Natural killer cell (primary cell): ENCODE data around the gene SNRNP70. TPM values are rescaled to one million over a fixed set of nuclear protein-coding genes. Genes with fewer than 3 reads are reported as not detected.
A peak's percentile ranks its signal among the peaks of the same experiment; 100 is the strongest.

Source experiments
- ATAC-seq, 3 donors: fragments of 150-1000 bp in 2 of 3; fragments of 200-7000 bp in 1 of 3; cut with Tn5 transposase; 1 replicate in 1 of 3; 2 replicates in 2 of 3; pipeline ENCODE4 v1.10.0; 2021; ENCODE audit warnings: mild to moderate bottlenecking in 2 of 3, moderate library complexity in 2 of 3
- DNase-seq, 2 donors: peaks; one replicate each; pipeline versions ENCODE4 v3.0.0 to v3.0.0-alpha.2; 2013 to 2021; ENCODE audit warnings: mixed read lengths in 1 of 2
- H3K27ac ChIP-seq: one replicate; pipeline ENCODE4 v1.5.1; 2013; ENCODE audit warnings: mild to moderate bottlenecking, low read length
- H3K27me3 ChIP-seq: one replicate; pipeline ENCODE4 v1.6.1; 2013; ENCODE audit warnings: low read length; ENCODE audit not compliant: control insufficient read depth, insufficient read depth
- H3K36me3 ChIP-seq: one replicate; pipeline ENCODE4 v1.6.1; 2013; ENCODE audit warnings: low read length; ENCODE audit not compliant: control insufficient read depth, insufficient read depth
- H3K4me1 ChIP-seq: one replicate; pipeline ENCODE4 v1.6.1; 2013; ENCODE audit warnings: low read length; ENCODE audit not compliant: control insufficient read depth, insufficient read depth
- H3K4me3 ChIP-seq: one replicate; pipeline ENCODE4 v1.5.1; 2013; ENCODE audit warnings: low read length
- H3K9me3 ChIP-seq: one replicate; pipeline ENCODE4 v1.6.1; 2013; ENCODE audit warnings: low read length; ENCODE audit not compliant: control insufficient read depth, insufficient read depth
- H3K27ac Mint-ChIP-seq, 2 donors: one replicate each; pipeline ENCODE4 v1.8.0; 2022; ENCODE audit warnings: mild to moderate bottlenecking in 2 of 2, mixed read lengths in 2 of 2, moderate library complexity in 1 of 2
- H3K27me3 Mint-ChIP-seq, 2 donors: one replicate each; pipeline ENCODE4 v1.8.0; 2022; ENCODE audit warnings: low read depth in 2 of 2, mixed read lengths in 2 of 2
- H3K36me3 Mint-ChIP-seq: one replicate; pipeline ENCODE4 v1.8.0; 2022; ENCODE audit warnings: mixed read lengths
- H3K4me1 Mint-ChIP-seq, 2 donors: one replicate each; pipeline ENCODE4 v1.8.0; 2022; ENCODE audit warnings: mixed read lengths in 2 of 2
- H3K4me3 Mint-ChIP-seq: one replicate; pipeline ENCODE4 v1.8.0; 2022; ENCODE audit warnings: mild to moderate bottlenecking, moderate library complexity, mixed read lengths
- H3K9me3 Mint-ChIP-seq, 2 donors: one replicate each; pipeline ENCODE4 v1.8.0; 2022; ENCODE audit warnings: mixed read lengths in 2 of 2
- CTCF ChIP-seq: fragments of 200-600 bp; IDR thresholded peaks from one replicate; pipeline ENCODE4 v1.8.0; 2022; ENCODE audit warnings: antibody characterized with exemption
- WGBS: methylation state at CpG from one replicate; pipeline ENCODE4 v1.1.7; 2013; ENCODE audit warnings: missing lambda C conversion rate; ENCODE audit not compliant: insufficient coverage; 5-methylcytosine and 5-hydroxymethylcytosine counted together
- intact Hi-C: fragments of 100-400 bp; cut with micrococcal nuclease; formaldehyde crosslinking; loops from one replicate; pipeline ENCODE4 v1.14.2; 2022
- total RNA-seq, 4 donors: library from RNA; stranded (reverse); fragments of 120-200 nt in 1 of 4; gene quantifications; one replicate each; pipeline versions ENCODE4 v1.2.3 to v1.2.4, GENCODE V29; 2013 to 2022

The SNRNP70 gene
- total RNA-seq, 3 donors from 2014 or later (not counting 1 experiment from before 2014, with no cell fraction given) = 244 to 312 (median 299) TPM

GRCh38 chr19:49109051-49109450 is 23.8 kb downstream of the SNRNP70 start:
- Mint-ChIP-seq H3K36me3 (peaks cover 11% of the 10 kb centered on the region), H3K4me3 (no peak overlapping the region), H3K27ac (no peak overlapping the region), H3K9me3 (no peaks in the 10 kb centered on the region), H3K27me3 (no peaks in the 10 kb centered on the region), H3K4me1 (peaks cover 19 to 31% of the 10 kb centered on the region in 2 donors)
- ATAC-seq = no peak
- H3K9me3 ChIP-seq = no peaks in the 10 kb centered on the region
- intact Hi-C loops = no loop called here
- no peak overlapping the region for H3K27ac ChIP-seq
- no peak for DNase-seq
- H3K27me3 ChIP-seq = no peaks in the 10 kb centered on the region
- 94% methylated on average over 5 of the region's 5 CpGs for WGBS
- peaks cover 10% of the 10 kb centered on the region for H3K4me1 ChIP-seq
- peaks cover 34% of the 10 kb centered on the region for H3K36me3 ChIP-seq
- no peak for TF ChIP-seq CTCF
- H3K4me3 ChIP-seq = no peak overlapping the region

GRCh38 chr19:49109569-49110233 is 24.4 kb downstream of the SNRNP70 start:
- intact Hi-C loops = no loop called here
- ATAC-seq = no peak
- Mint-ChIP-seq H3K27ac (no peak overlapping the region), H3K4me1 (peaks cover 19 to 32% of the 10 kb centered on the region in 2 donors), H3K27me3 (no peaks in the 10 kb centered on the region), H3K36me3 (peaks cover 11% of the 10 kb centered on the region), H3K4me3 (no peak overlapping the region), H3K9me3 (no peaks in the 10 kb centered on the region)
- H3K36me3 ChIP-seq = peaks cover 30% of the 10 kb centered on the region
- no peaks in the 10 kb centered on the region for H3K9me3 ChIP-seq
- TF ChIP-seq CTCF = no peak
- WGBS = 97% methylated on average over 8 of the region's 8 CpGs
- DNase-seq = no peak
- no peaks in the 10 kb centered on the region for H3K27me3 ChIP-seq
- H3K4me3 ChIP-seq = no peak overlapping the region
- H3K4me1 ChIP-seq = peaks cover 12% of the 10 kb centered on the region
- no peak overlapping the region for H3K27ac ChIP-seq

GRCh38 chr19:49110567-49110966 is 25.3 kb downstream of the SNRNP70 start:
- intact Hi-C loops = no loop called here
- Mint-ChIP-seq H3K27ac (no peak overlapping the region), H3K27me3 (no peaks in the 10 kb centered on the region), H3K4me3 (peak overlapping the region; percentile 55), H3K36me3 (peaks cover 11% of the 10 kb centered on the region), H3K9me3 (no peaks in the 10 kb centered on the region), H3K4me1 (peaks cover 20 to 36% of the 10 kb centered on the region in 2 donors)
- Histone ChIP-seq H3K27me3 (no peaks in the 10 kb centered on the region), H3K36me3 (peaks cover 21% of the 10 kb centered on the region), H3K9me3 (no peaks in the 10 kb centered on the region), H3K4me3 (no peak overlapping the region), H3K27ac (no peak overlapping the region), H3K4me1 (peaks cover 17% of the 10 kb centered on the region)
- no peak for TF ChIP-seq CTCF
- WGBS = 73% methylated on average over 3 of the region's 3 CpGs
- ATAC-seq (no peak), DNase-seq (no peak)
